NCI-H2171 treated with DMSO at 0.1 percent for 48 hours (cell line): ENCODE data around the gene C2CD4B.

ENCODE experiments used
- DNase-seq: peaks from one replicate; lab custom pipeline; 2025; lab: John Stamatoyannopoulos, UW

The C2CD4B gene, protein sequence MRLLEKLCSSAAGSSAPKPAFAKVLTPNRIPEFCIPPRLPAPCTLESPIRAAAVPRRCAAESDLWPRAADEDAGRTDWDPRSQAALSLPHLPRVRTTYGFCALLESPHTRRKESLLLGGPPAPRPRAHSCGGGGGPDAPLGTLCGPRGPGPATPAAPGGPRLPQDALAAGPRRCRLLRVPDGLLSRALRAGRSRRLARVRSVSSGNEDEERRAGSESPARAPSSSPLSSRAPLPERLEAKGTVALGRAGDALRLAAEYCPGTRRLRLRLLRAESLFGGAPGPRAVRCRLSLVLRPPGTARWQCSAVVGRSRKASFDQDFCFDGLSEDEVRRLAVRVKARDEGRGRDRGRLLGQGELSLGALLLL

DNA sequence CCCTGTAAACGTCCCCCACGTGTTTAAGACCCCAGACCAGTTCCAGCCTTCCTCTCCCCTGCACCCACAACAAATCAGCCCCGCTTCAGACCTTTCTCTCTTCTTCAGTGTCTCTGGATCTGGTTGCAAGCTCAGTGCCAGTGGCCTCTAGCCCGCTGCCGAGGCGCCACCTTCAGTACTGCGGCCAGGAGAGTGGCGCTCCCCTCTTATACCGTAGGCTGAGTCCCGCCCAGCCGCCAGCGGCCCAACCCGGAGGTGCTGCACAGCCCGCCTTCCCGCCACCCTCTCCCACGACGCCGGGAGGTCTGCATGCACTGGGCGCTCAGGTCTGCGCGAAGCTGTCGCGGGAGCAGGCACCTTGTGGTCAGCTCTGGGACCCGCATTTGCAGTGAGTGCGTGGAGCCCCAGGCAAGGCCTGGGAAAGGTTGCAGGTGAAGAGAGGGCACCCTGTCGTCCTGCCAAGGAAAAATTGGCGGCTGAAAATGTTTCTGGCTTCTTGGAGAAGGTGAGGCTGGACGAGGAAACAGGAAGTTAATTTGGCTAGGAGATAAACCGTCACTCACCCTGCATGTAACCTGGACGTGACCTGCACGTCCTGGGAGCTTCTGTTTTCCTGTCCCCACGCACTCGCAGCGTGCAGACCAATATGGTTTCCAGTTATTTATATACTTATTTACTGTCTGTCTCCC, at the start of gene C2CD4B:
Gene C2CD4B (minus strand): TSS at position 182 of the 689 bp plus-strand sequence. CDS start 301 bp downstream, outside the sequence.
- no peak for DNase-seq

GRCh38 chr15:62212741-62213140, 47.7 kb upstream of the C2CD4B start:
- DNase-seq, result no peak

DNA sequence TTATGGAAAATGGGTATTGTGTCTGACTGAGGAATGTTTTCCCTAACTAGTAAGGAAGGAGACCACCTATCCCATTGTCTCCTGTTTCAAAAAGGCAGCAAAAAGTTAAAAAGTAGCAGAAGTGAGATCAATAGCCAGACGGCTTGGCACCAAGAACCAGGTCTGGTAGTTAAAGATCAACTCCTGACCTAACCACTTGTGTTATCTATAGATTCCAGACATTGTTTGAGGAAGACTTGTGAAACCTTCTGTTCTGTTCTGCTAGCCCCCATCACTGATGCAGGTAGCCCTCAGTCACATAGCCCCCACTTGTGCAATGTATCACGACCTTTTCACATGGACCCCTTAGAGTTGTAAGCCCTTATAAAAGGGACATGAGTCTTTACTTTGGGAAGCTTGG, 46.3 kb upstream of the C2CD4B start:
- DNase-seq, result no peak

DNA sequence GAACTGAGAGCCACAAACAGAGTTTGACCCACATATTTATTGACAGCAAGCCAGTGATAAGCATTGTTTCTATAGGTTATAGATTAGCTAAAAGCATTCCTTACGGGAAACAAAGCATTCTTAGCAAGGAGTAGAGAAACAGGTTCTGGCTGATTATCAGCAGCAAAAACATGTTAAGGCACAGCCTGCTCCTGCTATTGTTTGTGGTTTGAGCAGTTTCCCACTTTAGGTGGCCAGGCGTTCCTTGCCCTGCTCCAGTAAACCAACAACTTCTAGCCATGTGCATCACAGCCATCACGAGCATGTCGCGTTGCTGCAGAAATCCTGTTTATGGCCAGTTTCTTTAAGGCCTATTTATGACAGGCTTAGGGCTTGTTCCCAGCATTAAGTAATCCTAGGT, 44.7 kb upstream of the C2CD4B start:
- no peak for DNase-seq

- DNase-seq, result peak; percentile 62
Observed at GRCh38 chr15:62209322-62209721, 44.2 kb upstream of the C2CD4B start.

GRCh38 chr15:62208884-62209283, 43.8 kb upstream of the C2CD4B start:
- DNase-seq, result no peak

GRCh38 chr15:62208367-62208766, 43.3 kb upstream of the C2CD4B start:
- DNase-seq, result no peak

DNA sequence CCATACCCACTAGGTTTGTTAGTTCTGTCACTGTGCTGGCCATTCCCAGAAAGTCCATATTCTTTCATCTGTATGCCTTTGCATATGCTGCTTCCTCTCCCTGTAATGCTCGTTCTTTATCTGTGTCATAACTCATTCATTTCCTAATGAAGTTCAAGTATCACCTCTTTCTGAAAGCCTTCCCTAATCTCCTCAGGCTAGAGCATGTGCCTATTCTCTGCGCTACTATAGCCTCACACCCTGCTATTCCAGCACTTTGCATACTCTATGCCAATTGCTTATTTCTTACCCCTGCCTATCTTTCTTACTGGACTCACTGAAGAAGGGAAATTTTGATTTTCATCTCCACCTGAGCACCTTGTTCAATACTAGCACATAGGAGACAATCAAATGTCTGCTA, 25.6 kb upstream of the C2CD4B start:
- no peak for DNase-seq

DNA sequence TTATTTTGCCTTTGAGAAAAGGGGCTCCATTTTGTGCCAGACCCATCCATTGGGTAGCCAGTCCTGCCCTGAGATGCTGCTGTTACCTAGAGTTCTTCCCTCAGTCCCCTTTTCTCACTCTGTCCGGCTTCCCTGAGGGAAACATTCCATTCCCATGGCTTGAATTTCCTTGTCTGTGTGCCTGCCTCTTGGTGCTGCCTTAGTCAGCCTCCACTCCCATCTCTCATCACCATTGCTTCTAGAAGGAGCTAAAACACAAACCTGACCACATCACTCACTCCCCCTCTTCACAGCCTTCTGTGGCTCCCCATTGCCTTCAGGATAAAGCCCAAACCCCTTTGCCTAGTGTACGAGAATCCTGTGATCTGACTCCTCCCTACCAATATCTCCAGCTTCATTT, 25.2 kb upstream of the C2CD4B start:
- DNase-seq, result no peak

- no peak for DNase-seq
Observed at GRCh38 chr15:62188744-62189143, 23.7 kb upstream of the C2CD4B start.

DNA sequence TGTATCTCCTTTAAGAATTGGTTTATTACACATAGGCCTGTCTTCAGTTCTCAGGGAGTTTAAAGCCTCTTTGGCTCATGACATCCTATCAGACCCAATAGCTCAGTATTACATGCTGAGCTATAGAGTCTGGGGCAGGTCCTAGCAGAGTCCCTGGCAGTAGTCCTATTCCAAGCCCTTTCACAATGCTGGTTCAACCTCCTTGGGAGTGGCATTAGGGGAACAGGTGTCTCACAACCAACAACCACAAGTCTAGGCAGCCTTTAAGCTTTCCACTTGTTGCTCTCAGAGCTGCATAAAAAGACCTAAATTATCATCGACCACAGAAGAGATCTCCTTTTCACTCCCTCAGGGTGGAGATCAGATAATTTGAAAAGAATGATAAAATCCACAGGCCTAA, 22.8 kb upstream of the C2CD4B start:
- no peak for DNase-seq

DNA sequence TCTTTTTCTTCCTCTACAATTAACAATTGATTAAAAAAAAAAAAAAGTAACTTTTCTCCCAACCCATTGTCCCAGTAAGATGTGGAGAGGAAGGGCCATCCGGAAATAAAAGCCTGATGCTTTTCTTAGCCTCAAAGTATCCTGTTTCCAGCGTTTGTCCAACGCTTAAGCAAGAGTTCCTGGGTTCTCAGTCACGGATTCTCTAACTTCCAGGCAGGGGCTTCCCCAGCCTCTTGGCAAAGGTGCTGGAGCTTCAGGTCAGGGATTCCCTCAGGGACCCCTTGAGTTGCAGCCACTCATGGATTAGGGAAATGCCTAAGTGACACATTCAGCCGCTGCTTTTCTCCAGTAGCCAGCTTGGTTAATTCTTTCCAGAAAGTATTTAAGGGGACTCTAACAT, 22.3 kb upstream of the C2CD4B start:
- no peak for DNase-seq

GRCh38 chr15:62186578-62186977, 21.5 kb upstream of the C2CD4B start:
- no peak for DNase-seq

GRCh38 chr15:62183130-62183529, 18.0 kb upstream of the C2CD4B start:
- DNase-seq, result no peak

DNA sequence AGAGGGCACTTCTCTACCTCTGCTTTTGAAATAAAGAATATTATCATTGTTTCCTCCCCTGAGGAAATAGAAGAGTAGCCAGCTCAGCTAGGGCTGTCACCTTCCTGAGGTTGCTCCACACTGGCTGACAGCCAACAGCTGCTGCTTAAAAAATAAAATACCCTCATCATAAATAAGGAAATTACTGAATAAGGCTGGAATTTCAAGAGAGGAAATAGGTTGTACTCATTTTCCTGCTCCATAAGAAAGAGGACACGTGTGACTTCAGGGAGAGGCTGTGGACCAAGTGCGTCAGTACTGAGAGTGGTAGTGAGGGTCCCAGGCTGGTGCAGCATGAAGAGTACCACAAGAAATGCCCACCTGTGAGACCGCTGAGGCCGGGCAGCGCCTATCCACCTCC, 8.1 kb upstream of the C2CD4B start:
- no peak for DNase-seq

- DNase-seq, result no peak
Observed at GRCh38 chr15:62171882-62172281, 6.8 kb upstream of the C2CD4B start.

DNA sequence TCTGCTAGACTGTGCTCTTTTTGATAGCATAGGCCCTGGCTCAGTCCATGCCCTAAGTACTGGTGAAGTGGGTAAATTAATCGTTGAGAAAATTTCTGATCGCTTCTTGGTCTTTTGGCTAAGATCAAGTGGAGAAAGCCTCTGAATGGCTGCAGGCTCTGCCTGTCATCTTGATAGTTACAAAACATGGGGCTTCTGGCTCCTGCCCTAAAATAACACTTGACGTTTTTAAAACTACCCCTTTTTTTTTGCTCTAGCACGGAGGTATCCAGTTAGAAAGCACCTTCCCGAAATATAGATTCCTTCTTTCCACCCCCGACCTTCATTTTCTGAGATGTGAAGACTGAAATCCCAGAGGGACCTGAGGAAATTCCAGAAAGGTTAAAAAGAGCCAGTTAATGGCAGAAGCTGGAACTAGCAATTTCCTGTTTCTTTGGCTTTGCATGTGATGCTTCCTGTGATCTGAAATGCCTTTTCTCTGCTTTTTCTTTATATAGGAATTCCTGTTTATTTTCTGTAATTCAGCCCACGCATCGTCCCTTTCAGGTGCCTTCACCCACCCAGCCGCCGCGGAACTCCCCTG, 799 bp upstream of the C2CD4B start:
- no peak for DNase-seq

GRCh38 chr15:62164396-62165103, 535 bp downstream of the C2CD4B start:
- DNase-seq, result peak; percentile 32

DNA sequence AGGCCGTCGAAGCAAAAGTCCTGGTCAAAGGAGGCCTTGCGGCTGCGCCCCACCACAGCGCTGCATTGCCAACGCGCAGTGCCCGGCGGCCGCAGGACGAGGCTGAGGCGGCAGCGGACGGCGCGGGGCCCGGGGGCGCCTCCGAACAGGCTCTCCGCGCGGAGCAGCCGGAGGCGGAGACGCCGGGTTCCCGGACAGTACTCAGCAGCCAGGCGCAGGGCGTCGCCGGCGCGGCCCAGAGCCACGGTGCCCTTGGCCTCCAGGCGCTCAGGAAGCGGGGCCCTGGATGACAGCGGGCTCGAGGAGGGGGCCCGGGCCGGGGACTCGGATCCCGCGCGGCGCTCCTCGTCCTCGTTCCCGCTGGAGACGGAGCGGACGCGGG, 1.1 kb downstream of the C2CD4B start:
- DNase-seq, result peak; percentile 14

- no peak for DNase-seq
Observed at GRCh38 chr15:62163397-62164013, 1.6 kb downstream of the C2CD4B start.

- DNase-seq, result no peak
Observed at GRCh38 chr15:62153228-62153627, 11.9 kb downstream of the C2CD4B start.

- no peak for DNase-seq
Observed at GRCh38 chr15:62150445-62150844, 14.6 kb downstream of the C2CD4B start.
